ENCODE data around the gene BNC2.

DNA sequence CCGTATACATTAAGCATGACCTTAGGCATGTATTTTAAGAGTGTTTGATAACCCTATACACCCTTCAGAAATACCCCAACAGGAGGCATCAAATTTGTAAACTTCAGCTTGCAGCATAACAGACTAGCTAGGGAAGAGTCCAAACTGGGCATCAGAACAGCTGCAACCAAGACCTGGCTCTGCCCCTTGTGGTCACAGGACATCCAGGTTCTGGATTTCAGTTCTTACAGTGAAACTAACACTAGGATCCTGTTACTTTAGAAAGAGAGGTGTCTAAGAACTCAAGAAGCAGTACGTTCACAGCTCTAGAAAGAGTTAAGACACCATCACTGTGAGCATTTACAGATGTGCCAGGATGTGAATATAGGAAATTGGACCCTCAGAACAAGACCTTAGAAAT is 229.8 kb downstream of the BNC2 start:
- TF ChIP-seq GATA1 (IDR thresholded peaks at IDR 0.05; ENCODE audit: low read depth, low read length) (no peak), POLR2A (IDR thresholded peaks at IDR 0.05; ENCODE audit: low read length) (no peak)
